Panc1 (cell line): ENCODE data around the gene TCN1. TPM values are rescaled to one million over a fixed set of nuclear protein-coding genes. Genes with fewer than 3 reads are reported as not detected.
"Not testable (repeated sequence)": the region's sequence is repeated elsewhere in the genome, so short reads cannot be mapped to it uniquely, and the experiment has no call there.

Experiments
- ATAC-seq: fragments of 200-7000 bp; cut with Tn5 transposase; 2 replicates; pipeline ENCODE4 v1.9.1; 2020; ENCODE audit warnings: mild to moderate bottlenecking, moderate library complexity
- BruUV-seq: library from RNA; stranded (reverse); fragments of 400-500 nt; replicated peaks from 2 replicates; lab custom pipeline; 2021; lab: Mats Ljungman, UMichigan
- CTCF ChIA-PET: fragments of 300-600 bp; sonication (Branson Sonifier 250); formaldehyde crosslinking; loops from one replicate; lab custom pipeline; 2022; ENCODE audit warnings: antibody characterized with exemption; lab: Charles Lee
- POLR2A ChIA-PET: fragments of 300-600 bp; sonication (Branson Sonifier 250); formaldehyde crosslinking; loops from one replicate; lab custom pipeline; 2022; ENCODE audit warnings: antibody characterized with exemption; lab: Charles Lee
- DNase-seq: peaks from one replicate; pipeline ENCODE4 v3.0.0-alpha.2; 2010; ENCODE audit warnings: low read depth, low spot score
- H3K27ac ChIP-seq: 2 replicates; pipeline ENCODE4 v1.5.1; 2011; ENCODE audit warnings: mild to moderate bottlenecking, low read length, inconsistent platforms
- H3K27me3 ChIP-seq: fragments of 200-500 bp; sonication (Bioruptor generic); 2 replicates; pipeline ENCODE4 v1.6.0; 2014; ENCODE audit warnings: low read length, inconsistent platforms; ENCODE audit not compliant: control insufficient read depth, insufficient read depth
- H3K36me3 ChIP-seq: fragments of 200-500 bp; sonication (Bioruptor generic); 2 replicates; pipeline ENCODE4 v1.5.1; 2014; ENCODE audit warnings: inconsistent platforms, mild to moderate bottlenecking, low read length, moderate library complexity; ENCODE audit not compliant: control insufficient read depth, insufficient read depth
- H3K4me1 ChIP-seq: 2 replicates; pipeline ENCODE4 v1.5.1; 2011; ENCODE audit warnings: inconsistent platforms, mild to moderate bottlenecking, low read length, moderate library complexity; ENCODE audit not compliant: control insufficient read depth, insufficient read depth
- H3K4me3 ChIP-seq, 2 experiments: 2 replicates each; pipeline ENCODE4 v1.5.1; 2011 to 2012; ENCODE audit warnings: low read depth in 2 of 2, low read length in 2 of 2, mild to moderate bottlenecking in 2 of 2, inconsistent platforms in 1 of 2, moderate library complexity in 1 of 2
- H3K9me3 ChIP-seq: fragments of 200-500 bp; sonication (Bioruptor generic); 2 replicates; pipeline ENCODE4 v1.5.1; 2014; ENCODE audit warnings: low read depth, mild to moderate bottlenecking, inconsistent platforms, low read length, moderate library complexity; ENCODE audit not compliant: control insufficient read depth, insufficient read depth
- CTCF ChIP-seq: fragments of 450-650 bp; IDR thresholded peaks from 2 replicates; pipeline ENCODE4 v1.5.1; 2017; ENCODE audit warnings: mild to moderate bottlenecking
- POLR2AphosphoS5 ChIP-seq: IDR thresholded peaks from 2 replicates; pipeline ENCODE4 v1.6.1; 2012; ENCODE audit warnings: mild to moderate bottlenecking, low read depth, low read length, moderate library complexity
- SIN3A ChIP-seq: IDR thresholded peaks from 2 replicates; pipeline ENCODE4 v1.6.1; 2012; ENCODE audit warnings: low read depth, mild to moderate bottlenecking, low read length, moderate library complexity, borderline replicate concordance; ENCODE audit not compliant: insufficient read depth
- TCF7L2 ChIP-seq: IDR thresholded peaks from 2 replicates; pipeline ENCODE4 v1.6.1; 2011; ENCODE audit warnings: mild to moderate bottlenecking, low read depth, low read length, inconsistent platforms
- in situ Hi-C: cut with HindIII; loops from 2 replicates; pipeline ENCODE4 v1.10.0; 2016; ENCODE audit warnings: low sequenced_read_pairs, low pct_unique_long_range_greater_than_20kb
- intact Hi-C: fragments of 100-400 bp; cut with micrococcal nuclease; formaldehyde crosslinking; loops from one replicate; pipeline ENCODE4 v1.10.0; 2022; ENCODE audit not compliant: unreplicated experiment
- total RNA-seq: library from RNA; stranded (reverse); gene quantifications from one replicate; pipeline ENCODE4 v1.2.1, GENCODE V29; 2021; ENCODE audit not compliant: unreplicated experiment
- TF ChIP-seq, protein P1 (sequence below), 2 experiments: IDR thresholded peaks; 2 replicates each; pipeline ENCODE4 v1.6.1; 2011 to 2012; ENCODE audit warnings: low read depth in 2 of 2, control low read depth in 1 of 2, low read length in 1 of 2, mild to moderate bottlenecking in 1 of 2, moderate library complexity in 1 of 2; ENCODE audit not compliant: insufficient read depth in 1 of 2

The TCN1 gene
- total RNA-seq, 1 experiment from 2014 or later: not detected

GRCh38 chr11:59822989-59823566 lies 43.2 kb downstream of the TCN1 start:
- peak; percentile 95 for ATAC-seq
- Histone ChIP-seq H3K4me1 (no peaks in the 10 kb centered on the region), H3K4me3 (no peak overlapping the region), H3K36me3 (no peaks in the 10 kb centered on the region), H3K9me3 (no peaks in the 10 kb centered on the region), H3K27ac (no peak overlapping the region), H3K27me3 (no peaks in the 10 kb centered on the region)
- intact Hi-C loops: loop anchor here (2.0 to 5.0 kb wide), 4 partner anchors 96 to 429 kb away; no protein-coding TSS in a partner anchor
- no peak for TF ChIP-seq TCF7L2
- peak; percentile 78 for TF ChIP-seq CTCF
- CTCF ChIA-PET: interaction anchor here (0.9 to 1.2 kb wide), 2 partner anchors 96 to 428 kb away, joined by 6 to 7 read pairs; no protein-coding TSS in a partner anchor
- POLR2A ChIA-PET: no interaction called here
- in situ Hi-C loops: no loop called here
- BruUV-seq: no TSS peak
- DNase-seq: peak; percentile 38

DNA sequence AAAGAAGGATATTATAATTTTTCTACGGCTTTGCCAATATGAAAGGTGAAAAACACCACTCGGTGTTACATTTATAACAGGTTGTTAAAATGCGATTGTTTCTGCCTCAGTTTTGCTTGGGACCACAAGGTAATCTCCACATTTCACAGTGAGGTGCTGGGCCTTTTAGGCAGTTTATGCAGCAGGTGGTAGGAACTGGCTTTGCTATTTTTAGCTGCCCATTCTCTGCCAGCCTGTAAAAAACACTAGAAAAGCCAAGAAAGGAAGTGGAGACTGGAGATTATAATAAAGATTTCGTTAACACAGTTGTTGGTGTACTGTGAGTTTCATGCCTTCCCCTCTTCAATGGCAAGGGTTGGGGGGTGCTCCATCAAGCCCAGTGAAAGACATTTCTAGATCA lies 47.7 kb downstream of the TCN1 start:
- Histone ChIP-seq H3K4me3 (no peak overlapping the region), H3K4me1 (no peaks in the 10 kb centered on the region), H3K27ac (no peak overlapping the region), H3K36me3 (no peaks in the 10 kb centered on the region), H3K27me3 (no peaks in the 10 kb centered on the region), H3K9me3 (no peaks in the 10 kb centered on the region)
- no peak for DNase-seq
- intact Hi-C loops: no loop called here
- ChIA-PET CTCF (no interaction called here), POLR2A (no interaction called here)
- no peak for ATAC-seq
- in situ Hi-C loops: no loop called here
- no TSS peak for BruUV-seq
- TF ChIP-seq, protein P1, sequence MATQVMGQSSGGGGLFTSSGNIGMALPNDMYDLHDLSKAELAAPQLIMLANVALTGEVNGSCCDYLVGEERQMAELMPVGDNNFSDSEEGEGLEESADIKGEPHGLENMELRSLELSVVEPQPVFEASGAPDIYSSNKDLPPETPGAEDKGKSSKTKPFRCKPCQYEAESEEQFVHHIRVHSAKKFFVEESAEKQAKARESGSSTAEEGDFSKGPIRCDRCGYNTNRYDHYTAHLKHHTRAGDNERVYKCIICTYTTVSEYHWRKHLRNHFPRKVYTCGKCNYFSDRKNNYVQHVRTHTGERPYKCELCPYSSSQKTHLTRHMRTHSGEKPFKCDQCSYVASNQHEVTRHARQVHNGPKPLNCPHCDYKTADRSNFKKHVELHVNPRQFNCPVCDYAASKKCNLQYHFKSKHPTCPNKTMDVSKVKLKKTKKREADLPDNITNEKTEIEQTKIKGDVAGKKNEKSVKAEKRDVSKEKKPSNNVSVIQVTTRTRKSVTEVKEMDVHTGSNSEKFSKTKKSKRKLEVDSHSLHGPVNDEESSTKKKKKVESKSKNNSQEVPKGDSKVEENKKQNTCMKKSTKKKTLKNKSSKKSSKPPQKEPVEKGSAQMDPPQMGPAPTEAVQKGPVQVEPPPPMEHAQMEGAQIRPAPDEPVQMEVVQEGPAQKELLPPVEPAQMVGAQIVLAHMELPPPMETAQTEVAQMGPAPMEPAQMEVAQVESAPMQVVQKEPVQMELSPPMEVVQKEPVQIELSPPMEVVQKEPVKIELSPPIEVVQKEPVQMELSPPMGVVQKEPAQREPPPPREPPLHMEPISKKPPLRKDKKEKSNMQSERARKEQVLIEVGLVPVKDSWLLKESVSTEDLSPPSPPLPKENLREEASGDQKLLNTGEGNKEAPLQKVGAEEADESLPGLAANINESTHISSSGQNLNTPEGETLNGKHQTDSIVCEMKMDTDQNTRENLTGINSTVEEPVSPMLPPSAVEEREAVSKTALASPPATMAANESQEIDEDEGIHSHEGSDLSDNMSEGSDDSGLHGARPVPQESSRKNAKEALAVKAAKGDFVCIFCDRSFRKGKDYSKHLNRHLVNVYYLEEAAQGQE (IDR thresholded peaks at IDR 0.05; ENCODE audit: insufficient read depth in 1 of 2, low read depth in 2 of 2, low read length in 1 of 2): no peak
- TF ChIP-seq TCF7L2 (no peak), POLR2AphosphoS5 (no peak), CTCF (no peak), SIN3A (no peak)

GRCh38 chr11:59816434-59816833 lies 49.9 kb downstream of the TCN1 start:
- BruUV-seq, intact Hi-C loops: not testable (repeated sequence)

More at GRCh38 chr11:59816434-59816833, 49.9 kb downstream of the TCN1 start:
- H3K36me3 ChIP-seq, in situ Hi-C loops, H3K27me3 ChIP-seq, H3K4me3 ChIP-seq, H3K9me3 ChIP-seq, H3K27ac ChIP-seq, ATAC-seq, H3K4me1 ChIP-seq, DNase-seq, CTCF ChIA-PET: not testable (repeated sequence)
- POLR2A ChIA-PET: interaction anchor here (0.7 kb wide), 1 partner anchor 102 kb away, joined by 3 read pairs; no protein-coding TSS in a partner anchor
